Mammary epithelial cell (primary cell): Measurements from ENCODE around the gene SLC2A6.

Experiments used
- CTCF ChIP-seq, 2 donors: IDR thresholded peaks in 1 of 2; conservative IDR thresholded peaks in 1 of 2; 2 replicates each; pipeline ENCODE4 v1.5.1; 2011 to 2012; ENCODE audit warnings: inconsistent platforms in 2 of 2, low read length in 2 of 2, mild to moderate bottlenecking in 2 of 2, control low read depth in 1 of 2, low read depth in 1 of 2; ENCODE audit not compliant: insufficient read depth in 1 of 2; ENCODE audit errors: extremely low read depth in 1 of 2
- EZH2 ChIP-seq: IDR thresholded peaks from 2 replicates; pipeline ENCODE4 v1.6.1; 2012; ENCODE audit warnings: low read length, inconsistent platforms, borderline replicate concordance

- TF ChIP-seq CTCF (conservative IDR thresholded peaks at IDR 0.05 in 1 of 2, IDR thresholded peaks at IDR 0.05 in 1 of 2; ENCODE audit: extremely low read depth in 1 of 2, insufficient read depth in 1 of 2, low read depth in 1 of 2, low read length in 2 of 2): no peak
- TF ChIP-seq EZH2: no peak
Observed at GRCh38 chr9:133483611-133484010, 4.7 kb upstream of the SLC2A6 start.
